ENCODE data around the gene TSPAN18. TPM values are rescaled to one million over a fixed set of nuclear protein-coding genes. Genes with fewer than 3 reads are reported as not detected.

Gene TSPAN18
- total and polyA plus RNA-seq, 2 experiments from 2014 or later, result 6.0 to 10.6 TPM

DNA sequence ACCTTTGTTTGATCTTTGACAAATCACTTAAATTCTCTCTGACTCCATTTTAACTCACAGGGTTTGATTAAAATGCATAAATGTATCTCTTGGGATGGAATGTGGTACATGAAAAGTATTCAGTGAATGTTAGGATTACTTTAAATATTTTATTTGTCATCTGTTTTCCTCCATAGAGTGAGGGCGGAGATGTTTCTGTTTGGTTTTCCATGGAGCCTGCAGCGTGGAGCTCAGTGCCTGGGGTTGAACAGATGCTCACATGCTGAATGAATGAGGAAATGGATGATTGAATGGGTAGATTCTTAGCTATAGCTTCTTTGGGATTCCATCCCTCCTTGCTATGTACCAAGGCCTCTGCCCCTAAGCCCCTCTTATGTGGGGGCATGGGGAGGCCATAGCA lies 10.0 kb downstream of the TSPAN18 start (continued):
- TF ChIP-seq, protein P1, sequence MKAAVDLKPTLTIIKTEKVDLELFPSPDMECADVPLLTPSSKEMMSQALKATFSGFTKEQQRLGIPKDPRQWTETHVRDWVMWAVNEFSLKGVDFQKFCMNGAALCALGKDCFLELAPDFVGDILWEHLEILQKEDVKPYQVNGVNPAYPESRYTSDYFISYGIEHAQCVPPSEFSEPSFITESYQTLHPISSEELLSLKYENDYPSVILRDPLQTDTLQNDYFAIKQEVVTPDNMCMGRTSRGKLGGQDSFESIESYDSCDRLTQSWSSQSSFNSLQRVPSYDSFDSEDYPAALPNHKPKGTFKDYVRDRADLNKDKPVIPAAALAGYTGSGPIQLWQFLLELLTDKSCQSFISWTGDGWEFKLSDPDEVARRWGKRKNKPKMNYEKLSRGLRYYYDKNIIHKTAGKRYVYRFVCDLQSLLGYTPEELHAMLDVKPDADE (IDR thresholded peaks at IDR 0.05), result no peak
- no peak for TF ChIP-seq EZH2 (IDR thresholded peaks at IDR 0.05; ENCODE audit: low read depth, unreplicated experiment)
- no peak for TF ChIP-seq NANOG (IDR thresholded peaks at IDR 0.05; ENCODE audit: borderline replicate concordance)
- TF ChIP-seq, protein P2, sequence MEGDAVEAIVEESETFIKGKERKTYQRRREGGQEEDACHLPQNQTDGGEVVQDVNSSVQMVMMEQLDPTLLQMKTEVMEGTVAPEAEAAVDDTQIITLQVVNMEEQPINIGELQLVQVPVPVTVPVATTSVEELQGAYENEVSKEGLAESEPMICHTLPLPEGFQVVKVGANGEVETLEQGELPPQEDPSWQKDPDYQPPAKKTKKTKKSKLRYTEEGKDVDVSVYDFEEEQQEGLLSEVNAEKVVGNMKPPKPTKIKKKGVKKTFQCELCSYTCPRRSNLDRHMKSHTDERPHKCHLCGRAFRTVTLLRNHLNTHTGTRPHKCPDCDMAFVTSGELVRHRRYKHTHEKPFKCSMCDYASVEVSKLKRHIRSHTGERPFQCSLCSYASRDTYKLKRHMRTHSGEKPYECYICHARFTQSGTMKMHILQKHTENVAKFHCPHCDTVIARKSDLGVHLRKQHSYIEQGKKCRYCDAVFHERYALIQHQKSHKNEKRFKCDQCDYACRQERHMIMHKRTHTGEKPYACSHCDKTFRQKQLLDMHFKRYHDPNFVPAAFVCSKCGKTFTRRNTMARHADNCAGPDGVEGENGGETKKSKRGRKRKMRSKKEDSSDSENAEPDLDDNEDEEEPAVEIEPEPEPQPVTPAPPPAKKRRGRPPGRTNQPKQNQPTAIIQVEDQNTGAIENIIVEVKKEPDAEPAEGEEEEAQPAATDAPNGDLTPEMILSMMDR (conservative IDR thresholded peaks at IDR 0.05; ENCODE audit: low read depth in 2 of 2), result no peak

DNA sequence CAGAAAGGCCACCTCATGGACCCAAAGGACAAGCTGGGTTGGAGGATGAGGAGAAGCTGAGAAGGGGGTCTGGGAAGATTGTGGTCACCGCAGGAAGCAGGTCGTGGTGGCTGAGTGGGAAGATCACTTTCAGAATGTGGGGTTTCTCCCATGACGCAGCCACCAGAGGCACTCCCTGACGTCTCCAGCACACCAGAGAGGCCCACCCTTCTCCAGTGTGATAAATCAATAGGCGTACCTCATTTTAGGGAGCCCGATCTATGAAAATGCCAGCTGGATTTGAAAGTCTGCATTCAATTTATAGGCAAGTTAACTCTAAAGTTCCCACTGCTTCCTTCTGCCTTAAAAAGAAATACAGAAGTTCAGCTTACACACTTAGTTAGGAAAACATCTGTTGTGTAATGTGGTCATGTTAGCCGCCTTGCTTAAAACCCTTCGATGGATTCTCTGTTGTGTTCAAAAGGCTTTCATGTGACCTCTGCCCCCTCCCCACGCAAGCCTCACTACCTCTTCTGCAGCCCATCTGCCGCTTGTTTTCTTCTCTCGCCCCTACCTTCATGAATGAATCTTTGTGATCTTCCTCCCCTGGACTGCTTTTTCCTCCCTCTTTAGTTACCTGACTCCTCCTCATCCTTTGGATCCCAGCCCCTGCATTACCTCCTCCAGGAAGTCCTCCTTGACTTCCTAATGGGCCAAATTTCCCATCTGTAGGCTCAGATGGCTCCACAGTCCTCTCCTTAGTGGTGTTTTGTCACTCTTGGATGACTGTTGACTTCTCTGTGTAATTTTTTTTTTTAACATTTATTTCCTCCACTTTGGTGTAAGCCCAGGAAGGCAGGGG lies 10.7 kb downstream of the TSPAN18 start:
- Histone ChIP-seq H3K4me2 (peak overlapping the region; percentile 51; the same call in 1 of the 2 replicates), H3K27ac (ENCODE audit: low read depth) (no peak overlapping the region), H3K36me3 (ENCODE audit: insufficient read depth) (peaks cover 7% of the 10 kb centered on the region; the same call in 1 of the 2 replicates), H3K9me2 (ENCODE audit: insufficient read depth) (0 out of 2 replicates have a peak, but pooled peaks cover 4% of the 10 kb centered on the region), H3K4me1 (ENCODE audit: insufficient read depth) (peaks cover 69% of the 10 kb centered on the region), H4K20me1 (replicated peaks; ENCODE audit: insufficient read depth) (no peaks in the 10 kb centered on the region), H3K79me2 (replicated peaks; ENCODE audit: insufficient read depth) (no peaks in the 10 kb centered on the region; the same call in 1 of the 2 replicates), H3F3A (replicated peaks; ENCODE audit: low read depth) (no peaks in the 10 kb centered on the region; the same call in 1 of the 2 replicates), H3K4me3 (no peak overlapping the region), H2AFZ (no peak overlapping the region), H3K27me3 (ENCODE audit: insufficient read depth) (peaks cover 28% of the 10 kb centered on the region)
- H3K36me3 Mint-ChIP-seq (ENCODE audit: low read depth), result peaks cover 9% of the 10 kb centered on the region
- no peak overlapping the region for H3K4me3 Mint-ChIP-seq
- peaks cover 20% of the 10 kb centered on the region for H3K27me3 Mint-ChIP-seq (ENCODE audit: insufficient read depth, low read depth, poor library complexity)
- no peak overlapping the region for H3K27ac Mint-ChIP-seq
- H3K9me3 Mint-ChIP-seq, result no peaks in the 10 kb centered on the region; the same call in 1 of the 3 replicates
- ATAC-seq (no peak), DNase-seq (ENCODE audit: low spot score) (no peak)
- TF ChIP-seq JUNB (IDR thresholded peaks at IDR 0.05; ENCODE audit: unreplicated experiment) (no peak), STAT1 (IDR thresholded peaks at IDR 0.05; ENCODE audit: unreplicated experiment) (no peak), ZNF331 (CRISPR knock-in tag; IDR thresholded peaks at IDR 0.05; ENCODE audit: low read depth) (no peak), ZNF114 (CRISPR knock-in tag; IDR thresholded peaks at IDR 0.05) (no peak)
- TF ChIP-seq, protein P1 (IDR thresholded peaks at IDR 0.05), result no peak
- peaks cover 79% of the 10 kb centered on the region for H3K4me1 Mint-ChIP-seq

Measured in GM23338 (cell line).